GM19328 (cell line): ENCODE results near the gene SRGAP1.

Source experiments
- ATAC-seq: cut with Tn5 transposase; IDR thresholded peaks from one replicate; pipeline ENCODE4 v1.9.1; 2021; ENCODE audit warnings: mild to moderate bottlenecking, moderate library complexity; ENCODE audit not compliant: unreplicated experiment

The SRGAP1 gene

DNA sequence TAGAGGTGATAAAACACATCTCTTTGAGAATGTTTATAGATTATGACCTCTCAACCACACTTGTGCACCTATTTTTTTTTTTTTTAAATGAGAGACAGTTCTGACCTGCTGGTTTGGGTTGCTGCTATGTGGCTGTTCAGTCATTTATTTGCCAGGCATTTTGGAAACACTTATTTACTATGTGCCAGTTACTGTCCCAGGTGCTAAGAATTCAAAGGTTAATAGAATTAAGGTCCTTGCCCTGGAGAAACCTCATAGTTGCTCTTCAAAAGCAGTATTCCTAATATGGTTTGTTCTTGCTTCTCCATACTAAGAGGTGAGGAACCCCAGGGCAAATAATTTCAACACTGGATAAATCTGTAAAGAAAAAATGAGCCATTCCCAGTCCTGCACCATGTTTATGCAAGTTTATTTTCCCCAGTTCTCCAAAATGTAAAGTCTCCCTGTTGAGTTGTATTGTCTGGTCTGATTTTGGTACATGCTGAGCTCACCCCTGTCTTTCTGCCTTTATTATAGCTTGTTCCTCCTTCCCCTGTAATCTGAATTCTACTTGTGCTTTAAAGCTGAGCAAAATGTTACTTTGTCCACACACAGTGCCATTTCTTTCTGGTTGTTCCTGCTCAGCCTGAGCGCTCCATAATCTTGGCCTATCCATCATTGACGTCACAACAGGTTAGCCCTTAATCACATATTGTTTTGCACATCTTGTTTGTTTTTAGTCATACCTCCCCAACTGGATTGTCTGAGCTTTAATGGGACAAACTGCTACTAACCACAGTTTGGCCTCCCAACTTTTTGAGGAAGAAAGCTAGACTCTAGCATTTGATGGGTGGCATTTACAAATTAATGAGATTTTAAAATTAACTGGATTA lies 56.7 kb downstream of the SRGAP1 start:
- no peak for ATAC-seq

DNA sequence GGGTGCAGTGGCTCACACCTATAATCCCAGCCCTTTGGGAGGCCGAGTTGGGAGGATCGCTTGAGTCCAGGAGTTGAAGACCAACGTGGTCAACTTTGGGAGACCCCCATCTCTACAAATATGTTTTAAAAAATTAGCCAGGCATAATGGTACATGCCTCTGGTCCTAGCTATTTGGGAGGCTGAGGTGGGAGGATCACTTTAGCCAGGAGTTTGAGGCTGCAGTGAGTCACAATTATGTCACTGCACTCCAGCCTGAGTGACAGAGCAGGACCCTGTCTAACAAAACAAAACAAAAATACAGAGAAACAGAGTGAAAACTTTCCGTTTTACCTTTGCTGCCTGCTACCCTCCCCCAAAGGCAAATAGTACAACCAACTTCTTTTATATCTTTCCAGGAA lies 60.2 kb downstream of the SRGAP1 start:
- no peak for ATAC-seq

DNA sequence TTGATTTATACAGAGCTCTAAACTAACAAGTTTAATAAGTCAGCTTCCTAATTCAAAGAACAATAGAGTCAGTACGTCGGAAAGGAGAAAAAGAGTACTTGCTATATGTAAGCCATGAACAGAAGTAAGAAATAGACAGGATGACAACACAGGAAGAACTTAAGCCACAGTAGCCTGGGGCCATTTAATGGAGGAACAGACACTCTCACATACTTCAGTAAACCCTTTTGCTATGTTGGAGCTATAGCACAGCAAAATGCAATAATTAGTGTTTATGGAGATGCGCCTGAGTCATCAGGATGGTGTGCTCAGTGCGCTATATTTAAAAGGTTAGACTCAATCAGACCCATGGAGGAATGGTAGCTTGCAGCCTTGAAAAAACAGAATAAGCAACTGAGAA lies 61.0 kb downstream of the SRGAP1 start:
- no peak for ATAC-seq

DNA sequence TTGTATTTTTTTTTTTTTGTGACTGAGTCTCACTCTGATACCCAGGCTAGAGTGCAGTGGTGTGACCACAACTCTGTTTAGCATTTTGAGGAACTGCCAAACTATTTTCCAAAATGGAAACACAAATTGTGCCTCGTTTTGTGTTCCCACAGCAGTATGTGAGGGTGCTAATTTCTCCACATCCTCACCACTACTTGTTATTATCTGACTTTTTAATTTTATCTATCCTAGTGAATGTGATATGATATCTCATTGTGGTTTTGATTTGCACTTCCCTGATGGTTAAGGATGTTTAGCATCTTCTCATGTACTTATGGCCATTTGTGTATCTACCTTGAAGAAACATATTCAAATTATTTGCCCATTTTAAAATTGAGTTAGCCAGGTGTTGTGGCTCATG lies 62.4 kb downstream of the SRGAP1 start:
- no peak for ATAC-seq

DNA sequence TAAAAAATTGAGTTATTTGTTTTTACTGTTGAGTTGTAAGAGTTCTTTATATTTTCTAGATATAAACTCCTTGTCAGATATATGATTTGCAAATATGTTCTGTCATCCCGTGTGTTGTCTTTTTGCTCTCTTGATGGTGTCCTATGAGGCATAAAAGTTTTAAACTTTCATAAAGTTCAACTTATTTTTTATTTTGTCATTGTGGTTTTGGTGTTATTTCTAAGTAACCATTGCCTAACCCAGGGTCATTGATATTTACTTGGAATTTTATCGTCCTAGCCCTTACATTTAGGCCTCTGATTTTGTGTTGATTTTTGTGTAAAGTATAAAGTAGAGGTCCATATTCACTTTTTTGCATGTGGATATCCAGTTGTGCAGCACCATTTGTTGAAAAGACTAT lies 63.1 kb downstream of the SRGAP1 start:
- no peak for ATAC-seq

DNA sequence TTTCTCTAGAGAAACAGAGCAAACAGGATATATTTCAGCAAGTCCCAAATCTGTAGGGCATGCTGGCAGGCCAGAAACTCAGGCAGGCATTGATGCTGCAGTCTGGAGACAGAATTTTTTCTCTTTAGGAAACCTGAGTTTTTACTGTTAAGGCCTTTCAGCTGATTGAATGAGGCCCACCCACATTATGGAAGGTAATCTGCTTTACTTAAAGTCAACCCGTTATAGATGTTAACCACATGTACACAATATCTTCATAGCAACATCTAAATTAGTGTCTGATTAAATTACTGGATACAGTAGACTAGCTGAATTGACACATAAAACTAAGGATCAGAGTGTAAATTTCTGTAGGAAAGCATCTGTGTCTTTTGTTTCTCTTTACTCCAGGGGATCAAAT lies 65.2 kb downstream of the SRGAP1 start:
- ATAC-seq = no peak

DNA sequence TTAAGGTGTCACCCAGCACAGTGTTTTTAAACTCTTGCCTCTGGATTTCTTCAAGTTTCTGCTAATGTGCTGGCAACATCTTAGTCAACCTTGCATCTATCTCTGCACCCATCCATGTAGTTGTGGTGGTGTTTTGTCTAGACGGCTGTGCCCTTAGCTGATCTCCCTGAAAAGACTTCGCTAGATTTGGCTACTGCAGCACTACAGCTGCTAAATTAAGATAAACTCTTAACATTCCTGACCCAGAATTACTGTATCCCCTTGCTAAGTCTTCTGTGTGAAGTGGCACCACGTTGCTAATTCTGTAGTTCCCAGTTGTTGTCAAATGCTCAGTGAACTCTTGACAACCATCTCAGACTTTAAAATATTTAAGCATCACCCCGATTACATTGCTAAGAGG lies 66.8 kb downstream of the SRGAP1 start:
- ATAC-seq = no peak

DNA sequence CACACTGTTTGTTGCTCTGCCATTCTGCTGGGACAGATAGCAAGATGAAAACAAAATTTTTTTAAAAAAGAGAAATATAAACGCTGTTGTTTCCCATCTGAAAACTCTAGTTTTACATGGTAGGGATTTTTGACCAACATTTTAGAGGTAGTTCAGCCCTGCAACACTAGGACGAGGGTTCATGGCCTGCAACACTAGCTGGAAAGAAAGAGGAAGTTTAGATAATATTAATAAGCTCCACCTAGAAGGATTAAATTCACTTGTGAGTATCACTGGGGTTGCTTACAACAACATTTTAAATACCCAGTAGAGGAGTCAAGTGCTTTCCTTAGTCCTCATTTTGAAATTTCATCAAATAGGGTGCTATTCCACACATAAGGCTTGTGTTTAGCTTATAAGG lies 68.2 kb downstream of the SRGAP1 start:
- ATAC-seq = no peak

DNA sequence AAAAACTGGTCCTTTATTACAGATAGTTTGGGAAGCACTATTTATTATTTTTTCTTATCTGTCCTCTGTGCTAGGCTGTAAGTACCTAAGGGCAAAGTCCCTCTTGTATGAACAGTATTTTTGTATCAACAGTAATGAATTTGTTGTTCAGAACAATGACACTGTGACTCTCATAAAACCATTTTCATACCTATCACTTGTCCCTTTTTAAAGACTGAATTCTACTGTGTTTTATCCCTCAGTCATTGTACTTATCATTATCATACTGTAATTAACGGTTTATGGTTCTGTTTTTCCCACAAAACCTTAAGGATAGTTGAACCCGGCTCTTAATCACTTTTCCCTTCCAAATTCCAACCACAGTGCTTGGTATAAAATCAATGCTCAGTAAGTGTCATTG lies 69.4 kb downstream of the SRGAP1 start:
- ATAC-seq = no peak

DNA sequence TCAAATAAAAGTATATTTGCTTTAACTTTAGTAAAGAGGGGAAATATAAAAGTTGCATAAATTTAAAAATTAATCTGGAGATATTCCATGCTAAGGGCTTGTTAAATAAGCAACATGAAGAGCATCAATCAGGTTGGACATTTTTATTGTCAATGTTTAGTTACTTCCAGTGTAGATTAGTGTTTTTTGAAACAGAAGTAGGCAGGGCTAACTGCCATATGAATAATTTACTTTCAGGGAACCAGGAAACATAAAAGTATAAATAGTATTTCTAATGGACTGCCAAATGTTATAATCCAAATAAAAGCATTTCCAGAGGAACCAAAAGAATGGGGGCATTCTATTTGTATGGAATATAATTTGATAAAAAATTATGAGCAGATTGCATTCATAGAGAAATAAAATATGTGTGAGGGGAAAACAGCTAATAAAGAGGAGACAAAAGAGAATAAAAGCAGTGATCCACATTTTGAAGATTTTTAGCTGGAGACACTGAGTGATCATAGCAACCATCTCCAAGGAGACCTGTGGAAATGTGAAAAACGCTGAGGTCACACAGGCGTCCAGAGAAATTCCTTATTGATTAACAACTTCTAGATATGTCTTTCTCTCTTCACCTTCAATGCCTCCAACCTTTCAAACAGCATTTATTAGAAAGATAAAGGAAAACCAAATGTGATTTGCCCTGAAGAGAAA lies 70.8 kb downstream of the SRGAP1 start:
- no peak for ATAC-seq

DNA sequence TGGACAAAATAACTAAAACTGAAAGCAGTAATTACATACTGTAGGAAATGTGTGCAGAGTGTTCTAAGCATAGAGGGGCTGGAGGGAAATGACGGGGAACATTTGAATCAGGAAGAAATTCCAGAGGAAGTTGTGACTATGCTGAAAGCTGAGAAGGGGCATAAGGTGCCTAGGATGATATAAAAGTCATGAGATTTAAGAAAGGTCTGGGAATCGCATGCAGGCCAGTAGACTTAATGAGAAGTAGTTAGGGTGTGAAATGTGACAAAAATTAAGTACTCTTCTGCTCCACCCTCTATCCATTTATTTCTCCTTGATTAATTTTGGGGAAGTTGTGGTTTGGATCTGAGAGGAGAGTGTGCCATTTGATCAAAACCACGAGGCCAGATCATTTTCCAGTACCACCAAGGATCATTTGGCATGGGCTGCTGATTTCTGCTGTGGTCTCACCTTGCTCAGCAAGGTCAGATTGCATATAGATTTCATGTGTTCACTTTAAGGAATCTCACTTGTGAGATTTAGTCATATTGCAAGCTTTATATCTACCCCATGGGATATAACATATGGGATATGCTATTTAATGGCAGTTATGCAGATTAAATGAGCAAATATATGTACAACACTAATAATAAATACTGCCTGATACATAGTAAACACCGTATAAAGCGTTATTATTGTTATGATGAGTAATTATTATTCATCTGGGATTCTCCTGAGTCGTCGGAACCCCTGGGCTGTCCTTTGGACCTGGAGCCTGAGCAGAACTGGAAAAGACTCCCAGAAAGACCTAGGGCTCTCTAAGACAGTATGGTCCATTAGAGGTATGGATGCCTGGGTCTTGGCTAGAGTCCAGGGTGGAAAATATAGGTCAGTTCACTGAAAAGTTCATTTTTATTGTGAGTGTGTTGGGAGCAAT lies 72.3 kb downstream of the SRGAP1 start:
- ATAC-seq = no peak

DNA sequence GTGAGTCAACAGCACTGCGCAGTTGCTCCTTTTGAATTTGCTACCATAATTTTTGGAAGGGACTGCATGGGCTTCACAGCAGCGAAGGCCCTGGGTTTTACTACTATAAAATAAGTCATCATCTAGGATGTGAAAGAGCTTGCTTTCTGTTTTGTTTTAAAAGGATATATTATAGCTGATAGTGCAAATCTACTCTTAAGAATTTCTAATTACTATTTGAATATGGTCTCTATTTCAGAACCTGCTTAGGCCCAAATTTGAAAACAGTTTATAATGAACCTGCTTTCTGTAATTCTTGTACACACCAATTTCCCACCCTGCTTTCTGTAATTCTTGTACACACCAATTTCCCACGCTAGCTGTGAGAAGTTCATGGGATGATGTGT lies 73.0 kb downstream of the SRGAP1 start:
- no peak for ATAC-seq

DNA sequence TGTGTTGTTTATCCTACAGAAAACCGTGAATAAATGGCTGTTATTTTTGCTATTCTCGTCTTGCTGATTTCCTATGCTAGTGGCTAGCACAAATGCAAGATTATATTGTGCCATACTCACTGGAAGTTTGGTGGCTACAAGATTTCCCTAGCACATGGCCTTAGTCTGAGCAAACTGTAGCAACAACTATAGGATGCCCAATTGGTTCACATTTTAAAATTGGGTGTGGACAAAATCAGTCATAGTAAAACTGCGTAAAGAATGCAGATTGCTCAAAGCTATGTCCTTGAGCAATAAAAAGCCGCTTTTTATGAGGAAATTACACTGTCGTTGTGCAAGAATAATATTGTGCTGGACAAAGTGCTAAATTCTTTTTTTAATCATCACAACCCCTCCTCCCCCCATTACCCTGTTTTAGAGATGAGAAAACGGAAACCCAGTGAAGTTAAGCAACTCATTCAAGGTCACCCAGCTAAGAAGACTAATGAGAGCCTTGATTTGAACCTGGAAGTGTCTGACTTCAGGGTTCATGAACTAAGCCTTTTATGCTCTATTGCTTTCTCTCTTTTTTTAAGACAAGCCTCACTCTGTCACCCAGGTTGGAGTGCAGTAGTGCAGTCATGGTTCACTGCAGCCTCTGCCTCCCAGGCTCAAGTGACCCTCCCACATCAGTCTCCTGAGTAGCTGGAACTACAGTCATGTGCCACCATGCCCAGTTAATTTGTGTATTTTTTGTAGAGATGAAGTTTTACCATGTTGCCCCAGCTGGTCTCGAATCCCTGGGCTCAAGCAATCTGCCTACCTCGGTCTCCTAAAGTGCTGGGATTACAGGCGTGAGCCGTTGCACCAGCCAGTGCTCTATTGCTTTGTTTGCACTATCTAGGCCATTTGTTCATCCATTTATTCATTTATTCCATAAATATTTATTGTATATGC lies 73.6 kb downstream of the SRGAP1 start:
- ATAC-seq = peak; percentile 74

DNA sequence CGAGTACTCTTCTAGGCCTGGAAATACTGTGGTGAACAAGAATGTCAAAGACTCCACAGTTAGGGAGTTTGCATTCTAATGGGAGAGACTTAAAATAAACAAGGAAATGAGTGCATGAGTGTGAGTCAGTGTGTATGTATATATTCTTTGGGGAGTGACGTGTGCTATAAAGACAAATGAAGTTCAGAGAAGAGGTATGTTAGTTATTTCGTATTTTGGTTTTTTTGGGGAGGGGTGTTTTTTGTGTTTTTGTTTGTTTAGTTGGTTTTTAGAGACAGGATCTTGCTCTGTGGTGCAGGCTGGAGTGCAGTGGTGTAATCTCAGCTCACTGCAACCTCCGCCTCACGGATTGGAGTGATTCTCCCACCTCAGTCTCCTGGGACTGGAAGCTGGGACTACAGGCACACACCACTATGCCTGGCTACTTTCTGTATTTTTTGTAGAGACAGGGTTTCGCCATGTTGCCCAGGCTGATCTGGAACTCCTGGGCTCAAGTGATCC lies 74.3 kb downstream of the SRGAP1 start:
- ATAC-seq = no peak

DNA sequence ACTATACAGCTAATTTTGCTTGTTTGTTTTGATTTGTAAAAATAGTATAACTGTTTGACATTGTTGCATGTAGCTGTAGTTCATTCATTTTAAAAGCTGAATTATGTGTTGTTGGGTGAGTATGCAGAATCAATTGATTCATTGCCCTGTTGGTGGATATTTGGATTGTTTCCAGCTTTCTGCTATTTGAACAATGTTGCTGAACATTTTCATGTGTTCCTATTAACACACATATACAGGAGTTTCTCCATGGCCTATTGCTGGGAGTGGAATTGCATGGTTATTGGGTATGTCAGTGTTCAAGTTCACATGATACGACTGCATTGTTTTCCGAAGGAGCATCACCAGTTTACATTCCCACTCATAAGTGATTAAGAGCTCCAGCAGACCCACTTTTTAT lies 75.3 kb downstream of the SRGAP1 start:
- no peak for ATAC-seq

DNA sequence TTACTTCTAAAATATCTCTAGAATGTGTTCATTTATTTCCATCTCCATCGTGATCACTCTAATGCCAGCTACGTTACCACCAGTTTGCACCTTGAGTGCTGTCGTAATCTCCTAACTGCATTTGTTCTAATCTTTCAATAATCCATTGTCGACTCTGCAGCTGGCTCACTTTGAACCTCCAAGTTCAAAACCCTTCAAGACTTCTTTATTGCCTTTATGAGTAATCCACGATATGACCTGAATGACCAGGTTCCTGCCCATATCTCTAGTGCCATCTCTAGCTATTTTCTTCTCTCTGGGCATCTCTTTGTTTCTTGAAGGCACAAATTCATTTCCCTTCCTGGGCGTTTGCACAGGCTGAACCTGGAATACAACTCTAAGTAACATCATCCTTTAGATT lies 76.7 kb downstream of the SRGAP1 start:
- ATAC-seq = no peak

DNA sequence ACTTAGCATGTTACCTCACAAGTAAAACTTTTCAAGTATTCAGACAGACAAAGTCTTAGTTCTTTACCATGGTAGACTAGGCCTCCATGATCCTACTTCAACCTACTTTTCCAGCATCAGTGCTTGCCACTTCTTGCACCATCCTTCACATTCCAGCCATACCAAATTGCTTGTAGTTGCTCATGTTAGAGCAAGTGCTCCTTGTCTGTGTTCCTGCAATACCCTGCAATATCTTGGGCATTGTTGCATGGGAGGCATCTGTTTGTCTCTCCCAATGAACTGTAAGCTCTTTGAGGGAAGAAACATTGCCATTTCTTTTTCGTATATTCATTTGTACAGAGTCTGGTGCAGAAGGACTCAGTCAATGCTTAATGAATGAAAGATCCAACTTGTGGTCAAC lies 78.0 kb downstream of the SRGAP1 start:
- no peak for ATAC-seq

DNA sequence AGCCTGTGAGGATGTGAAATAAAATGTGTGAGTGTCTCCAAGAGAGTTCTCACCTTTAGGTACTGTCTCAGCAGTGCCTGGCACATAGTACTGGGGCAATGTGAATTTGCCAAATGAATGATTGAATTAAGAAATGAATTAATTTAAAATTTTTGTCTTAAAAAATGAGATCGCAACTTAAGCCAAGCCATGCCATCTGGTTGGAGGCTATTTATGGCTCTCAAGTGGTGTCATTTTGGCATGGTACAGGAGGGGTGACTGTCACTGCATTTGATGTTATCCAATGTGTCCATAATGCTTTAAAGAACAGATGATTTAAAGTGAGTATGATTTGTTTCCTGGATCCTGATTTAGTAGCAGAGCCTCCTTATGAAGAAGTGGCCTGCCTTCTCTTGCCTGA lies 80.3 kb downstream of the SRGAP1 start:
- ATAC-seq = no peak

DNA sequence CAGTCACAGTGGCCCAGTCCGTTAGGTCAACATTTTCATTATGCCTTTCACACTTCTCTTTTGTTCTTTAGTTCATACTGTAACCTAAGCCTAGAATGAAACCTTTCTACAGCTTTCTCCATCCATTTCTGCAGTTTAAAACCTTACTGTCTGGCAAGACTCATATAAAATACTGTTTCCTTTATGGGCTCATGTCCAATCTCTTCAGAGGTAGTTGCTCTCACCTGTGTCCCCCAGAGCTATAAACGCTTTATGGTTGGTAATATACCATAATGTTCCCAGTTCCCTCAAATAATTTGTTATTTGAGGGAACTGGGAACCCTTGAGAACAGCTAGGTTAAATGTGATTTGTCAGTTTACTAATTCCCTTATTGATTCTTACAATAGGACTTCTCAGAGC lies 83.0 kb downstream of the SRGAP1 start:
- no peak for ATAC-seq

DNA sequence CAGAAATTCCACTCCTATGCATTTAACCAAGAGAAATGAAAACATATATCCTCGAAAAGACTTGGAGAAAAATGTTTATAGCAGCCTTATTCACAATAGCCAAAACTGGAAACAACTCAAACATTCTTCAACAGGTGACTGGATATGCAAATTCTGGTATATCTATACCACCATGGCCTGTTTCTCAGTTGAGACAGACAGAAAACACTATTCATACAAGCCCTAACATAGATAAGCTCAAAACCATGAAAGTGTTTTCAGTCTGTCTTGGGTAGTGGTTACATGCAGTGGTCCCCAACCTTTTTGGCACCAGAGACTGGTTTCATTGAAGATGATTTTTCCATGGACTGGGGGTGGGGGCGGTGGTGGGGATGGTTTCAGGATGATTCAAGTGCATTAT lies 83.8 kb downstream of the SRGAP1 start:
- no peak for ATAC-seq
